HG03354 (cell line): ENCODE data around the gene DSG1.
A peak's percentile ranks its signal among the peaks of the same experiment; 100 is the strongest.
"Not testable (repeated sequence)": the region's sequence is repeated elsewhere in the genome, so short reads cannot be mapped to it uniquely, and the experiment has no call there.

Source experiments
- ATAC-seq: cut with Tn5 transposase; IDR thresholded peaks from one replicate; pipeline ENCODE4 v1.9.1; 2021; ENCODE audit warnings: mild to moderate bottlenecking; ENCODE audit not compliant: unreplicated experiment, poor library complexity, severe bottlenecking

Gene DSG1

DNA sequence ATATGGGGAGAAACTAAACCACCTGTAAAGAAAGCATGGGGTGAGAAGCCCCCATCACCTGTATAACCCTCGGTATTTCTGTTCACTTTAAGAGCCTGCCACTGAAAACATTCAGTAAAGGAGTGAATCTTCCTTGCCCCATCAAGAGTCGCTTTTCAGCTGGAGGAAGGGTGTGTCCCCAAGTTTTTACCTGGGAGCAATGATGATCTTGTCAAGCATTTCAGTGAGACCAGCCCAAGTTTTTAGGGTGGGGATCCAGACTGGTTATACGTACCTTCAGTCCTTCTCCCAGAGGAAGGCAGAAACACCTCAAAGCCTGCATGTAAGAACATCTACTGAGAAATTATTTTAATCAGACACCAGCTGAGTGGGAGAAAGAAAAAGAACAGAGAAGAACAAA lies at the start of gene DSG1:
Gene DSG1 (plus strand): TSS at position 301 of the 400 bp plus-strand sequence. CDS start 141 bp downstream, outside the sequence.
- ATAC-seq = no peak

DNA sequence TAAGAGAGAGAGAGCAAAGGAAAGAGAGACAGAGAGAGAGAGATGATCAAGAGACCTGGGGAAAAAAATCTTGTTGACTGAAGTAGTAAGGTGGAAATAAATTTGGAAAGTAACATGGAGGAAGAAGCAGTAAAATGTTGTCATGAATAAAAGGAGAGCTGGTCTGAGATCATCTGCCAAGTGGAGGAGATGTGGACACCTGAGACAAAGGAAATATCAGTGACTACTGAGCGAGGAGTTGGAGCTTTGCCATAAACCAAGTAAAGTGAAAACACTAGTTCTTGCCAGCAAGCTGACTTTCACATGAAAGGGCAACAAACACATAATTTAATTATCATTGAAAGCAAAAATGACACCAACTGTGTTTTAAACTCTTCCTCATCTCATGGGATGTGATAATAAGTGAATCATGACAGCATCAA lies 49.0 kb upstream of the DSG1 start:
- peak; percentile 37 for ATAC-seq

DNA sequence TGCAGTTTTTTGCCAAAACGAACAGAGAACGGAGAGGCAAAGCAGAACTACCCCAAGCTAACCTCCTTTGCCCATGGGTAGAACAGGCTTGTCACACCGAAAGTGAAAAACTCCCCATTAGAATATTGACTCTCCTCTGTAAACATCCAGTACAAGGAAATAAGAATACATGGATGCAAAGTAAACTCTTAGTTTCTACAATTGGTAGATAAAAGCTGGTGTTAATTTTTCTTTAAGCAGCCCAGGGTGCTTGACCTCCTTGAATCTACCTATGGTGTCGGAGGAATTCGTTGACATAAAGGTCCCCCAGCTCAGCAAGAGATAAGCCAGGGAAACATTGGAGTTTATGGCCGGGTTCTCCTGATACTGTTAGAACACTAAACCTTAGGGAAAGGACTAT lies 48.4 kb upstream of the DSG1 start:
- peak; percentile 17 for ATAC-seq

DNA sequence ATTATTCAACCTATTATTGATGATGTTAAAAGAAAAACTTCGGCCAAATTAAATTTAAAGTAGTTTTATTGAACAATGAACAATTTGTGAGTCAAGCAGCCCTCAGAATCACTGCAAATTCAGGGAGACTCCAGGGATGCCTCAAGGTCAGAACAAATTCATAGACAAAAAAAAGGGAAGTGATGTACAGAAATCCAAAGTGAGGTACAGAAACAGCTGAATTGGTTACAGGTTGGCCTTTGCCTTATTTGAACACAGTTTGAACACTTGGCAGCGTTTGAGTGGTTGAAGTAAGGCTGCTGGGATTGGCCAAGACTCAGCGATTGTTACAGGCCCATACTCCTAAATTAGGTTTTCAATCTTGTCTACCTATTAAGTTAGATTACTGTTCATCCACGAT lies 47.4 kb upstream of the DSG1 start:
- ATAC-seq = no peak

DNA sequence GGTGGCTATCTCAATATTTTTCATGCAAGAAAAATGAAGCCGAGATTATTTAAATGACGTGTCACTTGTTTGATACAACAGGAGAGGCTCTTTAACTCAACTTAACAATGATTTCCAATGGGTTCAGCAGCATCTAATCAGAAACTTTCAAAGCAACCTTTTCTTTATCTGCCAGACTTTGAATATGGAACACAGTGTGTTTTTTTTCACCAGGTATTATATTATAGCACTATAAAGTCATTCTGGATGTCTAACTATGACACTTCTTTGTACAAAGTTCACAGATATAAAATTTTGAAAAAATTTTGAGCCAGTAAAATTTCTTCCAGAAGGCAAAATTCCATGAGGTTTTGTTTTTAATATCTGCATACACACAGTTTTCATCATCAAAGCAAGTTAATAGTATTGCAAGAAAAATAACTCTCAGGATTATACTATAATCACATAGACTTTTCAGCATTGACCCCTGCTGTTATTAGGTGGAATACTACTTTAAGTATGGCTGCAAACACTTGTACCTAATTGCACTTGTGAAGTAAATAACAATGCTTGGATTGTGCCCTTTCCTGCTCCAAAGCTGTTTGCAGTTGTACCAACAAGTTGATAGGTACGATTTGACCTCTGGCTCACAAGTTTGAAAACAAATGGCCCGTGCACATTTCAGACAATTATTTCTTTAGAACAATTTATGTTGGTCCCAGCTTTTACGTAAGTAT lies 44.0 kb upstream of the DSG1 start:
- ATAC-seq = no peak

DNA sequence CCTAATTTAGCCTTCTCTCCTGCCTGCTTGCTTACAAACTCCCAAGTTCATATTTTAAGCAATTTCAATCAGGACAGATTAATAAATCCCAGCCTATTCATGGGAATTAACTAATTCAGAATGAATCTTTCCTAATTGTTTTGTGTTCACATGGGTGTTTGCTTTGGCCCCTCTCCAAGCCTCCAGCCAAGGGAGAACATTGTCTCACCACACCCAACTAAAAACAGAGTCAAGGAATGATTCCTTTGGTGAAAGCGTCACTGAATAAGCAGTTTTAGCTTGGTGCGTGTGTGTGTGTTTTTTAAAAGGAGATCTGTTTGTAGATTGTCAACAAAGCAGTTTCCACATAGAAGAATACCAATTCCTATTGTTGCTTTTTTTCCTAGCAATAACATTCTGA lies 43.0 kb upstream of the DSG1 start:
- ATAC-seq = no peak

DNA sequence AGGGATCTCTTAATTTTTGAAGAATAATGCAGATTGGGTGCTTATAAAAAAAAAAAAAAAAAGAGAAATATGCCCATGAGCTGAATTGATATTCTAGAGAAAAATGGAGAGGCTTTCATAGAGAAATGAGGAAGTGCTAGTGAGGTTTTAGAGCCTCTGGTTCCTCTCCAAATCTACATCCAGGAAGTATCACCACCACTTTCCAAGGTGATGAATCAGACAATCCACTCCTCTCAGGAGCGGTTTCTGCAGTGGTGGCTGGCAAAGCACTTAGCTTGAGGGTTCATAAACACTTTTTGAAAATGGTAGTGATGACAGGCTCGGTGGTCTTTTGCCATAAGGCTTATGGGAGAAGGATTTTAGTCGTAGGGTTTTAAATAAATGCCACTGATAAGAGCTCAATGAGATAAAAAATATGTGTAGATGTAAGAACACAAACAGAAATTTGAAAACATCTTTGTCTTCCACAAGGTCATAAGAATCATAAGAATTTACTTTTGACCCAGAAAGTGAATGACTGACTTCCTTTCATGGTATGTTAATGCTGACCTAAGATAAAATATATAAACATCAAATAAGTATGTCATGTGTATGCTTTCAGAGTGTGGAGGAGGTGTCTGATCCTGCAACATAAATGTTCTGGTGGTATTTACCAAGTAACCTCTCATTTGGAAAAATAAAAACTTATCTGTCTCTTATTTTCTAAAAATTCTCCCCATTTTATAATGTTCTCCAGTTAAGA lies 42.1 kb upstream of the DSG1 start:
- ATAC-seq = no peak

DNA sequence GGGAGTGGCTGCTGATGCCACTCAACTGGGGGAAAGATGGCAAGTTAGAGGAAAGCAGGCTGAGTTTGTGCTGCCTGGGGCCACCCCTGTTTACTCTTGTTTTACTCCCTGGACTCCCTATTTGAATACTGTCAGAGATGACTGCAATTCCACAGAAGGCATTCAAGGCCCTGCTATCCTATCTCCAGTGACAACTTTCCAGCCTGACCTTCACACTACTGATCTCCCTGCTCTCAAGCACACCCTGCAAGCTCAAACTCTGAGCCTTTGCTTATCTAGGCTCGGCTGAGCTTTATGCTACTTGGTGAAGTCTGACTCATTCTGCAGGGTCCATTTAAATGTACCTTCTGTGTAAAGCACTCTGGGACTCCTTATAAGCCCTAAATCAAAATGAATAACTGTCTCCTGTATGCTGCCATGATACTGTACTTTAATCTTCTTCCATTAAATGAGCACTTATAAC lies 39.3 kb upstream of the DSG1 start:
- ATAC-seq = no peak

DNA sequence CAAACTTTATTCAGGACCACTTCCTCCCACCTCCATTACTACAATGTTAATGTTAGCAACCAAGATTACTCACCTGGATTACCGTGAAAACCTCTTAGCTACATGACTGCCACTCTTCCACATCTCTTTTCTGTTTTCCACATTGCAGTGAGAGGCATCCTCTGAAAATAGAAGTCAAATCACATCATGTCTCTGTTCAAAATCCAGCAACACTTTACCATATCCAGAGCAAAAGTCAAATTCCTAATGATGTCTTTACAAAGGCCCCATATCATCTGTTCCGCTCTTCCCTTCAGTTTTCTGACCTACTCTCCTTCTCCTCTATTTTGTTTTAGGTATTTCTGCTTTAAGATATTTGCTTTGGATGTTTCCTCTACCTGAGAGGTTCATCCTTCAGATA lies 37.5 kb upstream of the DSG1 start:
- ATAC-seq = no peak

DNA sequence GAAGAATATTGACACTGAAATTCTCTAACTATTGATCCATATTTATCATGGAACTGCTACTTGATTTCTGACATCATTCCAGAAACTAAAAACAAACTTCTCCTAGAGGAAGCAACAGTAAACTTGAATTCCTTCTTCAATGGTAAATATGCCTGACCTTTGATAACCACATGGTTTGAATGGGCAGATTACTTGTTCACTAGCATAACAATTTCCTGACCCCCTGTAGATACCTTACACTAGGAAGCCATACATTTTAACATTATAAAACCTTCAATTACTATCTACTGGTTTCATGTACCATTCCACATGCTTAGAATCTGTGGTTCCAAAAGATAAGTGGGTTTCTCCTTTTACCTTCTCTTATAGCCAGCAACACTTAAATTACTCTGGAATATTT lies 36.5 kb upstream of the DSG1 start:
- ATAC-seq = no peak

DNA sequence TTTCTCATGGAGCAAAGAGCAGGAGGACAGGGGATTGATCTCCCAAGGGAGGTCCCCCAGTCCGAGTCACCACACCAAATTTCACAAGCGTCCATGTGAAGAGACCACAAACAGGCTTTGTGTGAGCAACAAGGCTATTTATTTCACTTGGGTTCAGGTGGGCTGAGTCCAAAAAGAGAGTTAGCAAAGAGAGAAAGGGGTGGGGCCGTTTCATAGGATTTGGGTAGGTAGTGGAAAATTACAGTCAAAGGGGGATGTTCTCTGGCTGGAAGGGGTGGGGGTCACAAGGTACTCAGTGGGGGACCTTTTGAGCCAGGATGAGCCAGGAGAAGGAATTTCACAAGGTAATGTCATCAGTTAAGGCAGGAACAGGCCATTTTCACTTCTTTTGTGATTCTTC lies 28.5 kb upstream of the DSG1 start:
- not testable (repeated sequence) for ATAC-seq

DNA sequence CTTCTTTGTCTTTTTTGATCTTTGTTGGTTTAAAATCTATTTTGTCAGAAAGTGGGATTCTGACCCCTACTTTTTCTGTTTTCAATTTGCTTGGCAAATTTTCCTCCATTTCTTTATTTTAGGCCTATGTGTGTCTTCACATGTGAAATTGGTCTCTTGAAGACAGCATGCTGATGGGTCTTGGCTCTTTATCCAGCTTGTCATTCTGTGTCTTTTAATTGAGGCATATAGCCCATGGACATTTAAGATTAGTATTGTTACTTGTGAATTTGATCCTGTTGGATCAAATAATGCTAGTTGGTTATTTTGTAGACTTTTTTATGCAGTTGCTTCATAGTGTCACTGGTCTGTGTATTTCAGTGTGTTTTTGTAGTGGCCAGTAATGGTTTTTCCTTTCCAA lies 26.3 kb upstream of the DSG1 start:
- ATAC-seq = no peak

DNA sequence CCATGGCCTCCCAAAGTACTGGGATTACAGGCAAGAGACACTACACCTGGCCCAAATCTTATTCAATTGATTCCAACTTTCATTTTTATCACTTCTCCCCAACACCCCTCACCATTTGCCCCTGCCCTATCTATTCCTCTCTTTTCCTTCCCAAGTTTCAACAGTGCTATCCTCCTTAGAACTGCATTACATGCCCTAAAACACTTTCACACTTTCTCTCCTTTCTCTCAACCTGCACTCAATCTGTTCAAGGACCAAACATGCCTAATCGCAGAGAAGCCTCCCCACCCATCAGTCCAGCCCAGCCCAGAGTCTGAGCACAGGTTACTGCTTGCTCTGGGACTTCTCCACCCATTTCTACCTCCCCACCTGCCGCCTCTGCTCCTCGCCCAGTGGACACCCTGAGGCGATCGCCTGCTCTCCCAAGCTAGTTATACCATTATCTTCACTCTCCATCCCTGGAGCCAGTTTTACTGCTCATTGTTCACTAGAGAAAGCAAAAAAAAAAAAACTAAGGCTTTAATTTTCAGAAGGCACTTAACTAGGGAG lies 23.7 kb upstream of the DSG1 start:
- ATAC-seq = no peak

DNA sequence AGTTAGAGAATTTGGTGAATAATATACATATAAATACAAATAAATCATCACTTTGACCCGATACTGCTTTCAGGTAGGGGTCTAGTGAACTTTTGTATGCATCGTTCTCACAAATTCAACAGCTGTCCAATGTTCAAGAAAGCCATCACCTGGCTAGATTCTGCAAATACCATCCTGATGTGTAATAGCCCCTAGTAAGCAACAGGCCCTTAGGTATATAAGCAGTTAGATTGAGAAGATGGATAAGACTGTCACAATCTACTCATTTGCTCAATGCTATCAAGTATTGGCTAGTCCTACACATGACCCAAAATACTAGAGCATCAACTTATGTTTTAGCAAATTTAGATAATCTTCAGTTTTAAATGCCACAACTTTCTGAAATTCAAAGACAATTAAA lies 20.7 kb upstream of the DSG1 start:
- ATAC-seq = no peak

DNA sequence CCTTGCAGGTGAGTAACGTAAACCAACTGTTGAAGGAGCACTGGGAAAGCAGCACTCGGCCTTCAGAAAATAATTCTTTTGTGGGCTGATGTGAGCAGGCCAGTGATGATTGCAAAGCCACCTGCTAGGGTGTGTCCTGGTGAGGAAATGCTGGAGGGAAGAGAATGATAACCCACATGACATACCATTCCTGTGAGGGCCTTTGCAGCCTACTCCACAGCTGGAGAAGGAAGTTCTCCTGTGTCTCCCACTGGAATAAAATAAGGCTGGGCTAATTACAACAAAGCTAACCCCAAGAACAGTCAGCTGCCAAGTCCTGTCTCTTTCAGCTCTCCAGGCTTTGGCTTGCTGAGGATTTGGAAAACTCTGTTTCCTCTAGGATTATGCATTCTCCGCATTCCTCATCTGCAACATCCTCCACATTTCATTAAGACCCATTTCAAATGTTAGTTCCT lies 16.7 kb upstream of the DSG1 start:
- ATAC-seq = no peak

DNA sequence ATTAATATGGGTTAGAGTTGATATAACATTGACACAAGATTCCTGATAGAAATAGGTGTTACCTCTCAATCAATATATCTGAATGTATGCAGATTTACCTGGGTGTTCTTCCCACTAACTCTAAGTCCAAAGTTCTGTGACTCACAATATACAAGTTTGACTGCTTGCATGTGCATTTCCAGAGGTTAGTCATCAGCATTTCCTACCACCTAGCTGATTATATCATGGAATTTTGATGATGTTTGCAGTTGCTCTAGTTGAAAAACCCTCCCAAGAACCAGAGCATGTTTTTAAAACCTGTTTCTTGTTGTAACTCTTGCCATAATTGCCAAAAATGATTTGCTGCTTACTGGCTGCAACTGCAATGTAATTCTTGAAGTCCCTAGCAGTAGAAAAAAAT lies 15.0 kb upstream of the DSG1 start:
- no peak for ATAC-seq

DNA sequence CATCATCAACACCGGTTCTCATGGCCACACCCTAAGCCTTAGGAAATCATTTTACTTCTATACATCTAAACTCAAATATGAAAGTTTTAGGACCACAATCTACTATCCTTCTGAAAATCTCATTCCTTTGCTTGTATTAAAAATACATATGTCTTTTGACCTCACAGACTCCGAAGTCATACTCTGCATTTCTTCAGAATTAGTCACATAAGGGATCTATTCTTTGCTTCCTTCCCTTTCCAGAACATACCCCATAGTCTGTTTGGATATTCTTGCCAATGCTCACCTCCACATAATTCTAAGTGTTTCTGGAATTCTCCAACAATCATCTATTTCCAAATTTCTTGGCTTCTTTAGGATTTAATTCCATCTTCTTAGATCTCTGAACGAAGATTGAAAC lies 14.2 kb upstream of the DSG1 start:
- no peak for ATAC-seq

DNA sequence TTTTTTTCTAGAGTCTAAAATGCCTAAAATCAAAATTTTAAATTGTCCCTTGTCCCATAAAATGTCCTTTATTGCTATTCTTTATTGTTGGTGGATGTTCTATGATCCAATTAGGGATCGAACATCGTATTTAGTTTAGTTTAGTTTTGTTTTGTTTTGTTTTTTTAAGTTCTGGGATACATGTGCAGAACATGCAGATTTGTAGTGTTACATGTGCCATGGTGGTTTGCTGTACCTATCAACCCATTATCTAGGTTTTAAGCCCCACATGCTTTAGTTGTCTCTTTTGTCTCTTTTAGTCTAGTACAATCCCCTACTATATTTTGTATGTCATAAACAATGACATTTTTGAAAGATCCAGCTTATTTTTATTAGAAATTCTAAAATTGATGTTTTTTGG lies 8.8 kb upstream of the DSG1 start:
- no peak for ATAC-seq

DNA sequence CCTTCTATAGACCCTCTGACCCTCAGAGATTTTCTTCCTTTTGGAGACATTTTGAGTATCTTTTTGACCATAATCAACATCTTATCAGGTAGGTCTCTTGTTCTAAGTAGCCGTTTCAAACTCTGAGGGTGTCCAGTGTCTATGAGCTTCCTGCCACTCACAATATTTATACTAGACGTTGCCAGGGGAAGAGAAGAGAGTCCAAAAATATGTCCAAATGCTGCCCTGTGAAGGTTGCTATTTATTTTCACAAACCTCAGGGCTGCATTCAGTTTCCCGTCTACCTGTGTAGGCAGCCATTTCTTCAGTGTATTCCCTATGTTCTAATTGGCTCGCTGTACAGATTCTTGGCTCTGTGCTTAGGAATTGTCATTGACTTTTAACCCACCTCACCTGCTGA lies 986 bp upstream of the DSG1 start:
- ATAC-seq = no peak

DNA sequence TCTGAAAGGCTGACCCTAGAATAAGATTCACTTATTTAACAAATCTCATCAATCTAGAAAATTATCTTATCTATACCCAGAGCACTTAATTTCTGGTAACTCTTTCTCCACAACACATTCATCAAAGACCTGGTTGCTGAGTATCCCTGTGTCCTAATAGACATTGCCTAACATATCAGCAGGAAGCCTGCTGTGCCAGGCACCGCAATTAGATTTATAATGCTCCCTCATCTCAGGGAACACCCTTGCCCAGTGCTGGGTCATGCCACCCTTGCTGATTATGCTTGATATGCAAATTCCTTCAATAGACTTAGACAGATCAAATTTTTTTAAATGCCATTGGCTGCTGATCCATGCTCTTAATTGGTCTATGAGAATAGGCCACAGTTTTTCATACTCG lies 3.8 kb downstream of the DSG1 start:
- ATAC-seq = no peak

DNA sequence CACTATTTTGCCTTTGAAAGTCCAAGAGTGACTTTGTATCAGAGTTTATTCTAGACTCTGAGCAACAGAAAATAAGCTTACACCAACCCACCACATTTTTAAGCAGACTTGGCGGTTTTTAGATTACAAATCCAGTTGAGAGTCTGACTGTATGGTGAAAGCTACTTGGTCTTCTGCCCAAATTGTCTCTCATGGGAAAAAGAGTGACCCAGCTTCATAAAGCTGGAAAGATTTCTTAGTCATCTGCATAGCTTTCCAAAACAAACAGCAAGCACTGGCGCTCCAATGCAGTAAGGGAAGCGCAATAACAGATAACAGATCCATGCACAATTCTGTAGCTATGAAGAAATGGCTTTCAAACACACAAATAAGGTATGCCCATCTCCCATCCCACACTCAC lies 7.1 kb downstream of the DSG1 start:
- no peak for ATAC-seq
